Measurements from ENCODE around the gene LAPTM4A.
"Not testable (repeated sequence)": the region's sequence is repeated elsewhere in the genome, so short reads cannot be mapped to it uniquely, and the experiment has no call there.

The LAPTM4A gene

GRCh38 chr2:20077411-20077940 is 26.0 kb upstream of the LAPTM4A start:
- H3K4me3 ChIP-seq (ENCODE audit: low read depth, low read length): no peak overlapping the region
- in situ Hi-C loops (cut with HindIII; ENCODE audit: low sequenced_read_pairs): no loop called here
- no peak for TF ChIP-seq CTCF (IDR thresholded peaks at IDR 0.05; ENCODE audit: low read depth, low read length)
- no peak for DNase-seq (ENCODE audit: low read depth, low spot score)

- DNase-seq (ENCODE audit: low read depth, low spot score): no peak
- no peak overlapping the region for H3K4me3 ChIP-seq (ENCODE audit: low read depth, low read length)
- in situ Hi-C loops (cut with HindIII; ENCODE audit: low sequenced_read_pairs): no loop called here
- no peak for TF ChIP-seq CTCF (IDR thresholded peaks at IDR 0.05; ENCODE audit: low read depth, low read length)
These were observed 25.3 kb upstream of the LAPTM4A start for GRCh38 chr2:20076757-20077156.

GRCh38 chr2:20074901-20075300 is 23.5 kb upstream of the LAPTM4A start:
- DNase-seq (ENCODE audit: low read depth, low spot score): no peak
- no peak overlapping the region for H3K4me3 ChIP-seq (ENCODE audit: low read depth, low read length)
- no peak for TF ChIP-seq CTCF (IDR thresholded peaks at IDR 0.05; ENCODE audit: low read depth, low read length)
- in situ Hi-C loops (cut with HindIII; ENCODE audit: low sequenced_read_pairs): no loop called here

GRCh38 chr2:20074046-20074648 is 22.7 kb upstream of the LAPTM4A start:
- DNase-seq (ENCODE audit: low read depth, low spot score); in situ Hi-C loops (cut with HindIII; ENCODE audit: low sequenced_read_pairs); H3K4me3 ChIP-seq (ENCODE audit: low read depth, low read length): not testable (repeated sequence)

GRCh38 chr2:20073460-20073859 is 22.0 kb upstream of the LAPTM4A start:
- DNase-seq (ENCODE audit: low read depth, low spot score): no peak
- in situ Hi-C loops (cut with HindIII; ENCODE audit: low sequenced_read_pairs): no loop called here
- no peak overlapping the region for H3K4me3 ChIP-seq (ENCODE audit: low read depth, low read length)
- no peak for TF ChIP-seq CTCF (IDR thresholded peaks at IDR 0.05; ENCODE audit: low read depth, low read length)

- no peak overlapping the region for H3K4me3 ChIP-seq (ENCODE audit: low read depth, low read length)
- in situ Hi-C loops (cut with HindIII; ENCODE audit: low sequenced_read_pairs): no loop called here
- DNase-seq (ENCODE audit: low read depth, low spot score): no peak
- no peak for TF ChIP-seq CTCF (IDR thresholded peaks at IDR 0.05; ENCODE audit: low read depth, low read length)
These were observed 21.2 kb upstream of the LAPTM4A start for GRCh38 chr2:20072436-20073158.
